ENCODE results near the gene IQGAP1. TPM values are rescaled to one million over a fixed set of nuclear protein-coding genes. Genes with fewer than 3 reads are reported as not detected.

The IQGAP1 gene
- total RNA-seq, 2 experiments from 2014 or later, result 229 to 240 TPM

Other genes with a start within 250 kb of the IQGAP1 start
- gene SEMA4B, start 186.9 kb upstream of the IQGAP1 start, total RNA-seq, result 10 to 100 TPM; 29.7 to 29.9 TPM
- 100 to 1,000 TPM; 118 to 120 TPM for gene CIB1, start 154.3 kb upstream of the IQGAP1 start, total RNA-seq
- 10 to 100 TPM; 10.3 to 10.5 TPM for gene GDPGP1, start 154.0 kb upstream of the IQGAP1 start, total RNA-seq
- under 1 TPM; 0.45 to 0.58 TPM for gene TTLL13, start 138.7 kb upstream of the IQGAP1 start, total RNA-seq
- gene NGRN, start 122.6 kb upstream of the IQGAP1 start, total RNA-seq, result 10 to 100 TPM; 27.4 to 28.3 TPM
- 1 to 10 TPM in 1 of 2 experiments, under 1 TPM in 1; 0.83 to 1.0 TPM for gene ZNF774, start 36.0 kb upstream of the IQGAP1 start, total RNA-seq
- 10 to 100 TPM; 86.0 to 89.3 TPM for gene CRTC3, start 141.7 kb downstream of the IQGAP1 start, total RNA-seq